Activated CD4-positive, alpha-beta T cell treated with anti-CD3 and anti-CD28 coated beads, Interleukin-2, amount 50 U/mL, for 48 hours (primary cell): ENCODE measurements around the gene LTBP1.

ENCODE experiments used
- DNase-seq, 2 experiments: peaks; one replicate each; pipeline ENCODE4 v3.0.0-alpha.2; 2020

LTBP1 gene

GRCh38 chr2:32932825-32933755 lies 13.7 kb upstream of the LTBP1 start:
- no peak for DNase-seq

DNA sequence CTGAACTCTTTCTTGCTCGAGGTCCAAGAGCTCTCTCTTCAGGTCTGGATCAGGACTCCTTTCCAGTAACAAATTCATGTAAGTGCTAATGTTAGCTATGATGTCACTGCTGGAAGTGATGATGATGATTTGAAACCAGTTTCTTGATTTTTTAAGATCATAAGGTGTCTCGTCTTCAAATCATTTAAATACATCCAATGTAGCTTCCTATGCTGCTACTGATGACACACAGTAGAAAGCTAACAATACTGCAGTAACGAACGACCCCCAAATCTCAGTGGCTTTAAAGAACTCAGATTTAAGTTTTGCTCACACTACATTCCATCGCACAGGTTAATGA lies 13.0 kb upstream of the LTBP1 start:
- no peak for DNase-seq

GRCh38 chr2:32937602-32938448 lies 8.9 kb upstream of the LTBP1 start:
- DNase-seq: no peak

GRCh38 chr2:32938934-32939333 lies 7.8 kb upstream of the LTBP1 start:
- DNase-seq: no peak

DNA sequence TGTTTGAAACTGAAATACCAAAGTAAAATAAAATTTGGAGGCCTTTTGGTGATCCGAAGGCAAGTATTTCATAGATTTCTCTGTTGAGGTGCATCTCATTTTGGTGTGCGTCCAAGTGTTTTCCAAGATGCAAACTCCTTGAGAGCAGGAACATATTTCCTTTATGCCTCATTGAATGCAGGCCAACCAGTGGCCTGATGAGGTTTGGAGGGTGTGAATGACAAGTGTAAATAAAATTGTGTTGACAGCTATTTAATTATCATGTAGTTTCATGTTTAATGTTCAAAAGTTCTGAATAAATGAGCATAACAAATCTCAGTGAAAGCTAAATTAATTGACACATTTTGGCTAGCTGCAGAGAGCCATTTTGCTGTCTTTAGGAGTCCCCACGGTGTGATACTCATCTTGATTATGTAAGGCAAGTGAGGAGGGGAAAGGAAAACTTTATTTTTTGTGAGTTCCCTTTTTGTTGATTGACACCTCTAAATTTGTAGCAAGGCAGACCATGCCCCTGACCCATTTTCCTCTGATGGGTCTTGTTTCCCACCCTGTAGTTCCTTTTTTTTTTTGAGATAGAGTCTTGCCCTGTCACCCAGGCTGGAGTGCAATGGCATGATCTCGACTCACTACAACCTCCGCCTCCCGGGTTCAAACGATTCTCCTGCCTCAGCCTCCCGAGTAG lies 6.3 kb upstream of the LTBP1 start:
- DNase-seq: no peak

DNA sequence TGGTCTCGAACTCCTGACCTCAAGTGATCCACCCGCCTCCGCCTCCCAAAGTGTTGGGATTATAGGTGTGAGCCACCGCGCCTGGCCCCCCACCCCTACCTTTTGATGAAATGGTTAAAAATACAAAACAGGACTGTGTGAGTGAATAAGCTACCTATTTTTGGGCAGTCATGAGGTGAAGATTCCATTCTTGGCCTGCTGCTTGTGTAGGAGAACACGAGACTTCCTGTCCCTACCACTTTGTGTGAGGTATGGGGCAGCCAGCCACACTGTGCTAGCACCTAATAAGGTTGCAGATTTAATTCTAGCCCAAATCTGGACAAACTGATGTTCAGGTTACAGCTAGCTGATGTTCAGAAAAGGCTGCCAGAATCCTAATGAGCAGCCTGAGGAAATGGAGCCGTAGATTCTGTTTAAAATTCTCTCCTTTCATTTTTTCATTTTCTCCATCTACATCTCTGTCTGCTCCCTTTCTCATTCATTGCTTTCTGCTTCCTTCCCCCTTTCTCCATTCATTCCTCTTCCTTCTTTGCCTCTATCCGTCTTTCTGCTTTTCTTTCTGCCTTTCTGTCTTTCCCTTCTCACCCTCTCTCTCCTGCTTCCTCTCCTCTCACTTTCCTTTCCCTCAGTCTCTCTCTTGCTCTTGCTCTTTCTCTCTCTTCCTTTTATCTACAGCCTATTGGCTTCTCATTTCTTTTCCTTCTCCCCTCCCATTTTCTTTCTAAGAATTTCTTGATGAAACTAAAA lies 4.6 kb upstream of the LTBP1 start:
- DNase-seq: no peak

DNA sequence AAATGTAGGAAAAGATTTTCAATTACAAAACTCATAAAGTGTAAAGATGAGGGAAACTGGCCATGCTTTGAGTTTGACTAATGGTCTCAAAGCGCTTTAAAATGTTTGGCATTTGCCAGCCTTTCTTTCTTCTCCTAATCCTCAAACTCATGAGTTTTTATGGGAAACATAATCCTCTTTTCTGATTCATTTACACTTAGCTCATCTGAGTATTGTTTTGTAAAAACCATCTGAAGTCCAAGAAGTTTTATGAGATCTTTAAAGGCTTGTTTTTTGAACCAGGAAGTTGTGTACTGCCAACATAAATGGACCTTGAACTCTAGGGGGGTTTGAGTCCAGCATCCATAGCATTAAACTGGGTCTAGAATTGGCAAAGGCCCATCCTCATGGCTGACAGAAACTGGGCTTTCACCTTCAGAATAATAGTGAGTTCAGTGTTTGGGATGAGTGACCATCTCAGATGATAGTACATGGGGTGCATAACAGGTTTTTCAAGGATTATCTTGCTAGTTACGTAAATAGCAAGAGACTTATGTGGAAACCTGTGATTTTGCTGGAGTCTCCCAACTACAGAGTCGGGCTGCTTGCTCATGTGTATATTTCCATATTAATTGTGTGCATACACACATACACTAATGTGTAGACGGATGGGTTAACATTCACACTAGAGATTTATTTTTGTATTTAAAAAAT lies 3.8 kb upstream of the LTBP1 start:
- no peak for DNase-seq

DNA sequence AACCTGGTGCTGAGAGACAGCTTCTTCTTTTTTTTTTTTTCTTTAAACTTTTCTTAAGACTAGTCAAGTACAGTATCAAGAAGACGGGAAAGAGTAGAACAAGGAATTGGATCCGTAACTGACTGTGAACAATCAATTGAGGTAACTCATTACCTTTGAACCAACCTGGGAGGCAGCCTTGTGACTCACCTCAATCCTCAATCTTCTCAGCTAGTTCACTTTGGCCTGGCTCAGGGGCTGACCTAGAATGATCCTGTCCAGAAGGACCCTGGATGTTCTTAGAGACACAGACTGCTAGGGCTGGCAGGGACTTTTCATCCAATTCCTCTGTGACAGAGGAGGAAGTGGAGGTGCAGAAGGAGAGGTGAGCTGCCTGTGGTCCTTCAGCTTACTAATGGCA lies 1.5 kb upstream of the LTBP1 start:
- no peak for DNase-seq

DNA sequence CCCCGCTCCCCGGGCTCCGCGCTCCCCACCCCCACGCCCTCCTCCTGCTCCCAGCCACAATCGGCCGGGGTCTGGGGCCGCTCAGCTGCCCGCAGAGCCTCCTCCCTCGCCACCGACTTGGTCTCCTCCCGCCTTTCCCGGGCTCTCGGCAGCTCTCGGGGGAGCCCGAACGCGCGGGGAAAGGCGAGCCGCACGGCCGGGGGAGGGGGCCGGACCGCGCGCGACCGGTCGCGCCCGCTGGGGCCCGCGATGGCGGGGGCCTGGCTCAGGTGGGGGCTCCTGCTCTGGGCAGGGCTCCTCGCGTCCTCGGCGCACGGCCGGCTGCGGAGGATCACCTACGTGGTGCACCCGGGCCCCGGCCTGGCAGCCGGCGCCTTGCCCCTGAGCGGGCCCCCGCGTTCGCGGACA lies 327 bp downstream of the LTBP1 start:
- DNase-seq: peak; percentile 4 to 12

DNA sequence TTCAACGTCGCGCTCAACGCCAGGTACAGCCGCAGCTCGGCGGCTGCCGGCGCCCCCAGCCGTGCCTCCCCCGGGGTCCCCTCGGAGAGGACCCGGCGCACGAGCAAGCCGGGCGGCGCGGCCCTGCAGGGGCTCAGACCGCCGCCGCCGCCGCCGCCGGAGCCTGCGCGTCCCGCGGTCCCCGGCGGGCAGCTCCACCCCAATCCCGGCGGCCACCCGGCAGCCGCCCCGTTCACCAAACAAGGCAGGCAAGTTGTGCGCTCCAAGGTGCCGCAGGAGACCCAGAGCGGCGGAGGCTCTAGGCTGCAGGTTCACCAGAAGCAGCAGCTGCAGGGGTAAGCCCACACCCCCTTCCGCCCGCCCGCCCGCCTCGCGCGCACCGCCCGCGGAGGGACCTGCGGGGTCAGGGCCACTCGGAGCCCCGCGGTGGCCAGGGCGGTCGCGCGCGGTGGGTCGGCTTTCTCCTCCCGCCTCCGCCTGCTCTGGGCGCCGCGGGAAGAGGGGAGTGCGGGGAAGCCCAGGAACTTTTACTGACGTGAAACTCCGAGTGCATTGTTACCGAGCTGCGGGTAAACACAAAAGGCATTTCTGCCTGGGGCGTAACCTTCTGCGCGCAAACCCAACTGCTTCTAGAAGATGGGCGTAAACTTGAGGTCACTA lies 861 bp downstream of the LTBP1 start:
- DNase-seq: peak; percentile 16 to 37

GRCh38 chr2:32948266-32948665 lies 1.5 kb downstream of the LTBP1 start:
- DNase-seq: no peak

GRCh38 chr2:32949260-32949659 lies 2.5 kb downstream of the LTBP1 start:
- no peak for DNase-seq

DNA sequence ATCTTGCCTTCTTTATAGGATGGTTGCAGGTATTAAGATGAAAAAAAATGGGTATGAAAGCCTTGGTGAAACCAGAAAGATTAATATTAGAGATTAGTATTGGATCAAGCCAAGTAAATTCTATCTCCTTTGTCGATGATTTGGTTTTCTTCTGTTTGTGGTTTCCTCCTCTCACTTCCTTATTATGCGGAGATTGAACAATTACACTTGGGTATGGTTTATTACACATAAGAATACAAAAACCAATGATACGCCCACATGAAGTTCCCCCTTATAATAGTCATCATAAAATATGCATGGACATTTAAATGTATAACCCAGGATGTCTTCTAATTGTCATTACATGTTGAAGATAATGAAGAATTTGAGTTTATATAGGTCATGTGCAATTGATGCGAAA lies 4.9 kb downstream of the LTBP1 start:
- no peak for DNase-seq

DNA sequence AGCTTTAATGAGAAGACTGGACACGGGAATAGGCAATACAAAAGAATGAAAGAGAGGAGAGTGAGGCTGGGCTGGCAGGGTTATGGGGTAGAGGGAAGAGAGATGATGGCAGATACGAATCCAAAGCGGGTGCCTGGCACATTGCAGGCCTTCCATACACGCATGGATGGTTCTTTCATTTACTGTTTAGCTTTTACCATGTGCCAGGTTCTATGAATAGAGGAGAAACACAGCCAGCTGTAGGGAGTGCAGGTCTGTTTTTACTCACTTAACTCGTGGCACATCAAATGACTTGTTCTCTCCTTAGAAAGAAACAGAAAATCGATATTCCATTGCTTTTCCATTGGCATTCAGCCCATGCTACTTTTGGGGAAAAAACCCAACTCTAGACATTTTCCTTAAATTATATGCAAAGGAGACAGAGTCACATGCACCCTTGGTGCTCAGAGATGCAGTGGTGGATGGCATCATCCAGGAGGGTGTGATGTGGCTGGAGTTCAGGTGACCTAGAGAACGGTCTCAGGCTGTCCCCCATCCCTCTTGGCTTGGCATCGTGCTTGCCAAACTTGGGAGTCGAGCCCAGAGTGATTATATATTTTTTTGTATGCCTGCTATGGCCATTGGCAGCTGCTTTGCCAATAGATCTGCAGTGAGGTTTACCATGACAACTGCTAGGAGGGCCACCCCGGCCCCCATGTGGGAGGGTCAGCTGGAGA lies 6.2 kb downstream of the LTBP1 start:
- DNase-seq: no peak

GRCh38 chr2:32954206-32954605 lies 7.5 kb downstream of the LTBP1 start:
- DNase-seq: no peak

GRCh38 chr2:32958821-32959220 lies 12.1 kb downstream of the LTBP1 start:
- DNase-seq: no peak

GRCh38 chr2:32960238-32960637 lies 13.5 kb downstream of the LTBP1 start:
- no peak for DNase-seq

GRCh38 chr2:32960647-32961403 lies 14.1 kb downstream of the LTBP1 start:
- no peak for DNase-seq

- no peak for DNase-seq
Measured at GRCh38 chr2:32962690-32963089, 15.9 kb downstream of the LTBP1 start.

GRCh38 chr2:32963941-32964340 lies 17.2 kb downstream of the LTBP1 start:
- no peak for DNase-seq
